OCI-M2 (cell line): ENCODE data around the gene F3.
"Not testable (repeated sequence)": the region's sequence is repeated elsewhere in the genome, so short reads cannot be mapped to it uniquely, and the experiment has no call there.

ENCODE experiments used
- DNase-seq: peaks from one replicate; lab custom pipeline; 2025; ENCODE audit not compliant: unreplicated experiment; lab: John Stamatoyannopoulos, UW

The F3 gene

DNA sequence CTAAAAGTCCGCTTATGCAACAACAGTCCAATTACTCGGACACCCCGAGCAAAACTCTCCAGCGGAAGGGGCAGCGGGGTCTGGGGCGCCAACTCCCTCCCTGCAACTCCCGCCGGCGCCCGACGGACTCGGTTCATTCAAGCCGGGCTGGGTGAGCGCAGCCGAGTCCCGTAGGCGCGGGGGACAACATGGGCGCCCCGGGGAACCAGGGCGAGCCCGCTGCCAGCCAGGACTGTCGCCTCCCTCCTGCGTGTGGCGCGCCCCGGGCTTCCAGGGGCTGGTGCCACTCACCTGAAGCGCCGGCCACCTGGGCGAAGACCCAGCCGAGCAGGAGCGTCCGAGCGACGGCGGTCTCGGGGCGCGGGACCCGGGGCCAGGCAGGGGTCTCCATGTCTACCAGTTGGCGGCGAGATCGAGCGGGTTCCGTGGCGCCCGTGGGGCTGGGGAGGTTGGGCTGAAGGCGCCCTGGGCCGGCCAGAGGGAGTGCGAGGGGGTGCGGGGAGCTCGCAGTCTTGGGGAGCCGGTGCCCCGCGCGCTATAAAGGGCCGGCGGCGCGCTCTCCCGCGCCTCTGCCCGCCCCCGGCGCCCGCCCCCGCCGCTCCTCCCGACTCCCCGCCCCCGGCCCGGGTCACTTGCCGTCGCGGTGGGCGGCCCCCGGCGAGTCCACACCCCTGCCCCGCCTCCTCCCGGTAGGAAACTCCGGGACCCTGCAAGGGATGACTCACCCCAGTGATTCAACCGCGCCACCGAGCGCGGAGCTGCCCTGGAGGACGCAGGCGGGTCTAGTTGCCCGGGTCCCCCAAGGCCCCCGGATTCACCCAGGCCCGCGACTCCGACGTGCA is at the start of gene F3:
Gene F3 (minus strand): TSS at position 514 of the 842 bp plus-strand sequence. CDS start 123 bp downstream, at position 391.
- DNase-seq, result no peak

DNA sequence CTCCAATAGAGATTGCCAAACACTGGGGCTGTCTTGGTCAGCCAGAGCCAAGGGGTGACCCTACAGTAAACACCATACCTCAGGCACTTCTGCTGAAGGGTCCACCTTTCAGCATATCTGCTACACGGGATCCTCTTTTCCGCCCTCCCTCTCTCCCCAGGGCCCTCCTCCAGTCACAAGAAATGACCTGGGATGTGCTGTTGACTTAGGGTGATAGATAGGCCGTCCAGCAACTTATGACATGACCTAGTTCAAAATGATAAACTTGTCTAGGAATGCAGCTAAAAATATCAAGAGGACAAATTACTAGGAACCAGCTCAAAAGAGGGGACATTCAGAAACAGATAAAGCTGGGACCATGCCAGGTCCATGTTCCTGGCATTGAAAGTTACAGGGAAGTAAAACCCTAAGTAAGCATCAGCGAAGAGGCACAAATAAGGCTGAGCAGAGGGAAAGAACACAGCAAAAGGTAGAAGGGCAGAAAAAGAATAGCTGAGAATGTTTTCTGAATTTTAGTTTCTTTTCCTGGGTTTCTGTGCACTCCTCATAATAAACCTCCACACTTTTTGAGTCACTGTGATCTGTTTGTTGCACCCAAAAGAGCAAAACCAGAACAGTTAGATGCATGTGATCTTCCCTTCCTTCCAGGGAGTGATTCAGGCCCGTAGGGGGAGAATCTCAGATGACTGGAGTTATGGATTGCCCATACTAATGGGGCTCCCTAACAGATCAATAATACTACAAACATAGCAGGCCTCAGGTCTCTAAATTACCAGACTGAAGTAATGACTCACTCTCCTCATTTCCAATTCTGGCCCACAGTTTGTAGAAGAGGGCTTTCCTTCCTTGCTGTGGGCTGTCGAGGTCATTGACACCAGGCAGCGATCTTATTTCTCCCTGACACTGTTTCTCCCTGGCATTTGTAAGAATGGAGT is 48.9 kb upstream of the F3 start:
- no peak for DNase-seq

DNA sequence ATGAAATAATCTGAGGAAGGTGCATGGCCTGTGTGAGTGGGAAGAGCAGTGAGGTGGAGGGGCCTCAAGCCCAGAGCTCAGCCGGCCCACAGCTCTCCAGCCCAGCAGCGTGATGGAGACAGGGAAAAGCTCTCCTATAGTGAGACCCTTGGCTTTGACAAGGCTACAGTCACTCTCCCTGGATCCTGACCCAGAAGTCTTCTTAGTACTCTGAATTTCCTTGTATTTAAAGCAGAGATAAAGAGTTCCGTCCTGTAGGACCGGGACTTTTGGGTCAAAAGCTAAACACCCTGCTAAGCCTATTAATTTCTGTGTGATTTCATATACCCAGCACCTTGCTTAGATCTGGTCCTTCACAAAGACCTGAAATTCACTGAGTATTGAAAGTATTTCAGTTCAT is 48.2 kb upstream of the F3 start:
- DNase-seq, result no peak

DNA sequence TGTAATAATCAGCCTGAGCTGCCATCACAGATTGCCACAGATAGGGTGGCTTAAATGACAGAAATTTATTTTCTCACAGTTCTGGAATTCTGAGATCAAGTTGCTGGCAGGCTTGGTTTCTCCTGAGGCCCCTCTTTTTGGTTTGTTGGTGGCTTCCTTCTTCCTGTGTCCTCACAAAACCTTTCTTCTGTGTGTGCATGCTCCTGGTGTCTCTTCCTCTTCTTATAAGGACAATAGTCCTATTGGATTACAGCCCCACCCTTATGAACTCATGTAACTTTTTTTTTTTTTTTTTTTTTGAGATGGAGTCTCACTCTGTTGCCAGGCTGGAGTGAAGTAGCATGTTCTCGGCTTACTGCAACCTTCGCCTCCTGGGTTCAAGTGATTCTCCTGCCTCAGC is 41.0 kb upstream of the F3 start:
- no peak for DNase-seq

DNA sequence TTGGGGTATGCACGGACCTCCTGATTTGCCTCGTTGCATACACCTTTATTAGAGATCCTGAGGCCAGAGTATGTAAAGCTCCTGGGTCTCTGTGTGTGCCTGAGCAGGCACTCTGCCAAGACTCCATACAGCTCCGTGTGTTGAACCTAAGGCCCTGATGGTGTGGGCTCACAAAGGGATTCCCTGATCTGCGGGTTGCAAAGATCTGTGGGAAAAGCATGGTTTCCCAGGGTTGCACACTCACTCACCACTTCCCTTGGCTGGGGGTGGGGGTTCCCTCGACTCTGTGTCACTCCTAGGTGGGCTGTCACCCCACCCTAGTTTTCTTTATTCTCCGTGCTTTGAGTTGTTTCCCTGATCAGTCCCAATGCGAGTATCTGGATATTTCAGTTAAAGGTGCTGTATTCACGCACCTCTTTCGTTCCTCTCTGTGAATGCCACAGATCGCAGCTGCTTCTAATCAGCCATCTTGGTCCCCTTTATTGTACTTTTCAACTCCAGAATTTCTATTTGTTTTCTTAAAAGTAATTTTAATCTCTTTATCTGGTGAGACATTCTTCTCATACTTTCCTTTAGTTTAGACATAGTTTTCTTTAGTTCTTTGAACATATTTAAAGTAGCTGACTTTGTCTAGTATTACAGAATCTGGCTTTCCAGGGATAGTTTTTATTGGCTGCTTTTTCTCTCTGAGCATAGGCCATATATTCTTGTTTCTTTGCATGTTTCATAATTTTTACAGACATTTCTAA is 39.0 kb upstream of the F3 start:
- no peak for DNase-seq

DNA sequence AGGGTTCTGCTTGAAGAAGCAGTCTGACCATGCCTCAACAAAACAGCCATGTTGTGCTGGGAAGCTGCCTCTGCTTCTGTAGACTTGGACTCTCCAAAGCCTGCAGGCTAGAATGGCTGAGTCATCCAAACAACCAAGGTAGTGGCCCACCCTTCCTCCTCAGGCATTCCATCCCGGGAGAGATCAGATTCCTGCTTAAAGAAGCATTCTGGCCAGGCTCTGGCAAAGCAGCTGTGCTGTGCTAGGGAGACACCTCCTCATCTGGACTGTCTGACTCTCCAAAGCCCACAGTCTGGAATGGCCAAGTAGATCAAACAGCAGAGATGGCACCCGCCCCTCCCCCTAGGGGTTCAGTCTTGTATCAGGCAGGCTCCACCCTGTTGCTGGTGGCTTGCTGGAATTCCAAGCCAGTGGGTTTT is 38.3 kb upstream of the F3 start:
- no peak for DNase-seq

DNA sequence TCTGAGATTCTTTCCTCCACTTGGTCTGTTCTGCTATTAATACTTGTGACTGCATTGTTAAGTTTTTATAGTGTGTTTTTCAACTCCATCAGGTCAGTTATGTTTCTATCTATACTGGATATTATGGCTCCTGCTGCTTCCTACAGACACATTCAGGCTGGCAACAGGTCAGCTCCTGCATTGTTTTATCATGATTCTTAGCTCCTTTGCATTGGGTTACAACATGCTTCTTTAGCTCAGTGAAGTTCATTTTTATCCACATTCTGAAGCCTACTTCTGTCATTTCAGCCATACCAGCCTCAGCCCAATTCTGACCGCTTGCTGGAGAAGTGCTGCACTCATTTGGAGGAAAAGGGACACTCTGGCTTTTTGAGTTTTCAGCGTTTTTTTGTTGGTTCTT is 37.3 kb upstream of the F3 start:
- no peak for DNase-seq

DNA sequence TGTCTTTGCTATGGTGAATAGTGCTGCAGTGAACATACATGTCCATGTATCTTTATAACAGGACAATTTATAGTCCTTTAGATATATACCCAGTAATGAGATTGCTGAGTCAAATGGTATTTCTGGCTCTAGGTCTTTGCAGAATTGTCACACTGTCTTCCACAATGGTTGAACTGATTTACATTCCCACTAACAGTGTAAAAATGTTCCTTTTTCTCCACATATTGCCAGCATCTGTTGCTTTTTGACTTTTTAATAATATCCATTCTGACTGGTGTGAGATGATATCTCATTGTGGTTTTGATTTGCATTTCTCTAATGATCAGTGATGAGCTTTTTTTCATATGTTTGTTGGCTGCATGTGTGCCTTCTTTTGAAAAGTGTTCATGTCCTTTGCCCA is 32.4 kb upstream of the F3 start:
- not testable (repeated sequence) for DNase-seq

DNA sequence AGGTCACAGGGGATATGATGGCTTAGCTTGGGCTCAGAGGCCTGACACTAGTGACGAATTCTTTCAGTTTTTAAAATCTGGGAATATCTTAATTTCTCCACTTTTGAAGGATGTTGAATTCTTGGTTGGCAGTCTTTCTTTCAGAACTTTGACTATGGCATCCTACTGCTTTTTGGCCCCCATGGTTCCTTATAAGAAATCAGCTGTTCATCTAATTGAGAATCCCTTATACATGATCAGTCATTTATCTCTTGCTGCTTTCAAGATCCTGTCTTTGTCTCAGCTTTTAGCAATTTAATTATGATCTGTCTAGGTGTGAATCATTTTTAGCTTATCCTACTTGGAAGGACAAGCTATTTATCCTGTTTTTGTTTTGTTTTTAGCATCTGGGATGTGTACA is 31.2 kb upstream of the F3 start:
- no peak for DNase-seq

DNA sequence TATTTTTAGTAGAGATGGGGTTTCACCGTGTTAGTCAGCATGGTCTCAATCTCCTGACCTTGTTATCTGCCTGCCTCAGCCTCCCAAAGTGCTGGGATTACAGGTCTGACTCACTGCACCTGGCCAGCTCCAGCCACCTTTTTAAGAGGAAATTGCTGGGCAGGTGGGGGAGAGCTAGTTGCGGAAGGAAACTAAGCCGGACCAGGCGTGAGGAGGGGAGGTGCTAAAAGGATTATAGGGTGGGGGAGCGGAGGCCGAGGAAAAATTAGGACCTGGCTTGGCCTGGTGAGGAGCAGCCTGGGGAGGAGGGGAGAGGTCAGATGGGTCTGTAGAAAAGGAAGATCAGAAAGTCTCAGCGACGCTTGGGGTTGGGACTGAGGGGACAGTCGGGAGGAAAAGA is 29.4 kb upstream of the F3 start:
- DNase-seq, result not testable (repeated sequence)

DNA sequence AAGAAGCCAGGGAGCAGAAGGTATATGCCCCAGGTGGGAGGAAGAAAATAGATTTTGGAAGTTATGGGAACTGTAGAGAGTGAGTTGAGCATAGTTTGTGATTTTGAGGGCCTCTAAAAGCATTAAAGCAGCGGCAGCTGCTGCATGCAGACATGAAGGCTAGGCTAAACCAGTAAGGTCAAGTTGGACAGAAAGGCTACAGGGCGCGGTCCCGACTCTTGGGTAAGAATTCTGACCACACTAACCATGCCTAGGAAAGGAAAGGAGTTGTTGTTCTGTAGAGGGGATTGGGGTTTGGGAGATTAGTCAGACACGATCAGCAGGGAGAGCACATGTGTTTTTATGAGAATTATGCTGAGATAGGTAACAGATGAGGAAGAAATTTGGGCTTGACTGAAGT is 27.2 kb upstream of the F3 start:
- not testable (repeated sequence) for DNase-seq

DNA sequence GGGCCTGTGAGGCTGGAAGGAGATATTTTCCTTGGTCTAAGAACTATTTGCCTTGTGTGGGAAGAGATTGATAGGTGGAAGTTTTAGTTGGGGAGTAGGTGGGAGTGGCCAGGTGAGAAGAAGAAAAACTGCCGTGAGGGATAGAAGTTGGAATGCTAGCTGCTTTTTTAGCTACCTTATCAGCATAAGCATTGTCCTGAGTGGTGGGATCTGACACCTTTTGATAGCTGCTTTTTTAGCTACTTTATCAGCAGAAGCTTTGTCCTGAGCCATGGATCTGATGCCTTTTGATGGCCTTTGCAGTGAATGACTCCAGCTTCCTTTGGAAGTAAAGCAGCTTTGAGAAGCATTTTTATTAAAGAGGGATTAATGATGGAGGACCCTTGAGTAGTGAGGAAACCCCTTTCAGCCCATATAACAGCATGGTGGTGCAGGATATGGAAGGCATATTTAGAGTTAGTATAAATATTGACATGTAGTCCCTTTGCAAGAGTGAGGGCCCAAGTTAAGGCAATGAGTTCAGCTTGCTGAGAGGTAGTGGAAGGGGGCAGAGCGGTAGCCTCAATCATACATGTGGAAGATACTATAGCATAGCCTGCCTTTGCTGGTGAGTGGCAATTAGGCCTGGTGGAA is 26.5 kb upstream of the F3 start:
- DNase-seq, result not testable (repeated sequence)

DNA sequence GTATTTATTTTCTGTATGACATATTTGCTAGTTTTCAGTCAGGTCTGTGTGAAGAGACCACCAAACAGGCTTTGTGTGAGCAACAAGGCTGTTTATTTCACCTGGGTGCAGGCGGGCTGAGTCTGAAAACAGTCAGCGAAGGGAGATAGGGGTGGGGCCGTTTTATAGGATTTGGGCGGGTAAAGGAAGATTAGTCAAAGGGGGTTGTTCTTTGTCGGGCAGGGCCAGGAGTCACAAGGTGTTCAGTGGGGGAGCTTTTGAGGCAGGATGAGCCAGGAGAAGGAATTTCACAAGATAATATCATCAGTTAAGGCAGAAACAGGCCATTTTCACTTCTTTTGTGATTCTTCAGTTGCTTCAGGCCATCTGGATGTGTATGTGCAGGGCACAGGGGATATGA is 24.9 kb upstream of the F3 start:
- not testable (repeated sequence) for DNase-seq

DNA sequence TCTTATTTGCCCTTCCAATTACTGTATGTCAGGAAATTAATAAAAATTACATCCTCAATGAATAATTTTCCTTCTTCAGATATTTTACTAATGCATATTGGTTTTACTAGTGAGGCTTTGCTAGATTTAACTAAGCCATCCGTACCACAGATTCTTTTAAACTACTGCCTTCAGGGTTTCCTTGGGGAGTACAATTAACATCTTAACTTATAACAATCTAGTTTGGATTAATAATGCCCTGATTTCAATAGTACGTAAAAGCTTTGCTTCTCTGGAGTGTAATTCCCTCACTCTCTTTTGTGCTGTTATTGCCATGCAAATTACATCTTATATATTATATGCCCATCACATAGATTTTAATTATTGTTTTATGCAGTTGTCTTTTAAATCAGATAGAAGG is 24.3 kb upstream of the F3 start:
- no peak for DNase-seq

DNA sequence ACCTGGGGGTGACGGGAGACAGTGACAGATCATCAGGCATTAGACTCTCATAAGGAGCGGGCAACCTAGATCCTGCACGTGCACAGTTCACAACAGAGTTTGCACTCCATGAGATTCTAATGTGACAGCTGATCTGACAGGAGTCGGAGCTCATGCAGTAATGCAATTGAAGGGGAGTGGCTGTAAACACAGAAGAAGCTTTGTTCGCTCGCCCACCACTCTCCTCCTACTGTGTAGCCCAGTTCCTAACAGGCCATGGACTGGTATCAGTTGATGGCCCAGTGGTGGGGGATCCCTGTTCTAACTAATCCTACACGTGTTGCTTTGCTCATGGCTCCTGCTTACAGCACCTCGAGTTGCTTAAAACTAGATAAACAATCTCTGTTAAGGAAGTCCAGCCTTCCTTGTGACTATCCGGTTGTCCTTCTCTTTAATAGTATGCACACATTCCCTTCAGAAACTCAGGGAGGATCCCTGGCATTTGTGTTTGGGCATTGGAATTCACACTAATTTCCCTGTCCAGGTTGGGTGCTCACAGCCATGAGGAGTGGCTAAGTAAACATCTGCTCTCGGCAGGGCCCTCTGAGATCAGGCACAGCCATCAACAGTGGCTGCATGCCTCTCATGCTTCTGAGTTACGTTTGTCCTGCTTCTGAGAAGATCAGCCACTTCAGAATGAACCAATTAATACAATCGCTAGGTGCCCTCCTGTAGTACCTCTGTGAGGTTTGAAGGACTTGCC is 21.1 kb upstream of the F3 start:
- DNase-seq, result no peak

DNA sequence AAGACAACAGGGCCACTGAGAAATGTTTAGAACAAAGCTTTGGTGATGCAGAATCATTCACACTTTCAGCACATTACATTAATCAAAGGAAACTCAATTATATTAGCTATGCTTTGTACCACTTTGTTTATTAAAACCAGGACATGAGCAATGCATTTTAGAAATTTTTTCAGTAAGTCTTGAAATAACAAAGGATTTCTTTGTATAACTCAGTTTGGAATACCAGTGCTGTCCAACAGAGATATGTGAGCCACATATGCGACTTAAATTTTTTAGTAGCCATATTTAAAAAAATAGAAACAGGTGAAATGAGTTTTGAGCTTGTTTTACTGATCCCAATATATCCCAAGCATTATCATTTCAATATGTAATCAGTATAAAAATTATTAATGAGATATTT is 18.8 kb upstream of the F3 start:
- no peak for DNase-seq

DNA sequence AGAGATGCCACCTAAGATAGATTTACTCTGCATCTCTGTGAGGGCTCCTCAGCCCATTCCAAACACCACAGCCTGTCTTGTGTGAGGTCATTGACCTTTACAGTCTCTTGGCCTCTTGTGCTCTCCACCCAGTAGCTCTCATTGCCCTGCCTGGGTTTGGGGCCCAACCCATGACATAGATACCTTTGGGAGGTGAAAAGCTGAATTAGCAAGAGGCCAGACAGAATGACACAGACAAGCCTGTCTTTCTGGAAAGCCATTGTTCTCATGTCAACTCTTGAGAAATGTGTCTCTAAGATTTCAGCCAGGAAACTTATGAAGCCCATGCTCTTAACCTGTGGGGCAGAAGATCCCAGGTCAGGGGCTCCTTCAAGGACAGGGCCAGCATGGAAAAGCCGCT is 18.4 kb upstream of the F3 start:
- no peak for DNase-seq

DNA sequence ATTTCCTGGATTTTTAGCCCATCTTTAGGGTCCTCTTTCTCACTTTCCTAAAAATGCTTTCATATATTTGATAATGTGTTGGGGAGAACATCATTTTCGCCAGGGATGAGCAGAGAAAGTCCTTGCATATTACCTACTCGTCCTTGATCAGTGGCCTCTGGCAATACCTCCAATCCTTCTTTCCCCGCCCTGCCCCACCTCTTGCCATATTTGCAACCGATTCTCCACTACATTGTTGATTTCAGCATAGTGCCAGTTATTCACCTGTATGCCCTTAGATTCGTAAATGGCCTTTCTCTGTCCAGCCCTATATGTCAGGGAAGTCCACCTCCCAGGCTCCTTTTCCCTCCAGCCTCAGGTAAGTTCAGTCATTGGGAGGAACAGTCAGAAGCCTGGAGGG is 13.5 kb upstream of the F3 start:
- no peak for DNase-seq

DNA sequence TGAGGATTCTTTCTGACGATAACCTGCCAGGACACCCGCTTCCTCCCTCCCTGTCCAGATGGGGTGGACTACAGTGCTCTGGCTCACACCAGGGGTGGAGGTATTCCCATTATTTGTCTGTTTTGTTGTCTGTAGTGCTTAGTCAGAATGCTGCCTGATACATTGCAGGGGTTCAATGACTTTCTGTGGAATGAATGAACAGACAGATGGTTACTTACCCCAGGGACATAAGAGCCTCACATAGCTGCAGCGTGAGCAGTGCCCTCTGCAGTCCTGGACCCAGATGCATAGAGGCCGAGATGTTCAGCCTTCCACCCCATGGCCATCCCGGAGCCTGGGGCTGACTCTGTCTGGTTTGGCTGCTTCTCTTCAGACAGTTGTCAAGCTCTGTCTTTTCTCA is 13.0 kb upstream of the F3 start:
- no peak for DNase-seq

DNA sequence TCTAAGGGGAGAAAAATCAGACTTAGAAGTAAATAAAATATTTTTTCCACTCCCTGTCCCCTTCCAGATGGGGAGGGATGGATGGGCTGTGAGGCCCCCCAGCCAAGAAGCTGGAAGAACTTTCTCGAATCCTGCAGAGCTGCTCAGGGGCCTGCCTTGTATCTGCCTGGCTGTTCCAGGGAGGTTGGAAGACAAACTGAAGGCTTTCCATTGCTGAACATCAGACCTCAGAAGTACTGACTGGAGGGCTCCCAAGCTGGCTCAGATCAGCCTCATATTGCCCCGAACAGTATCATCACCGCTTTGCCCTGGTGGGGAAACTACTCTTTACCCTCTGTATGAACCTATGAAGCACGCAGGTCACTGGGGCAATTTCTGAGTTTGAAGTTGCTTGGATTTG is 12.4 kb upstream of the F3 start:
- no peak for DNase-seq
